KG1 (cell line): Measurements from ENCODE around the gene MAP4K4.

Source experiments
- DNase-seq: peaks from one replicate; lab custom pipeline; 2025; lab: John Stamatoyannopoulos, UW

Gene MAP4K4

GRCh38 chr2:101697124-101698013 is at the start of gene MAP4K4:
TSS of gene MAP4K4 (plus strand) at chr2:101697707. CDS start at chr2:101698081, 374 bp downstream.
- peak; percentile 60 for DNase-seq

GRCh38 chr2:101653469-101653868 is 44.0 kb upstream of the MAP4K4 start:
- no peak for DNase-seq

- DNase-seq, result no peak
Measured at GRCh38 chr2:101655702-101656422, 41.6 kb upstream of the MAP4K4 start.

- no peak for DNase-seq
Measured at GRCh38 chr2:101657787-101658186, 39.7 kb upstream of the MAP4K4 start.

- DNase-seq, result no peak
Measured at GRCh38 chr2:101658387-101658786, 39.1 kb upstream of the MAP4K4 start.

GRCh38 chr2:101665312-101665711 is 32.2 kb upstream of the MAP4K4 start:
- no peak for DNase-seq

GRCh38 chr2:101667823-101668222 is 29.7 kb upstream of the MAP4K4 start:
- no peak for DNase-seq

GRCh38 chr2:101672047-101672446 is 25.5 kb upstream of the MAP4K4 start:
- DNase-seq, result no peak

GRCh38 chr2:101673920-101674319 is 23.6 kb upstream of the MAP4K4 start:
- no peak for DNase-seq

- DNase-seq, result no peak
Measured at GRCh38 chr2:101675512-101675911, 22.0 kb upstream of the MAP4K4 start.

GRCh38 chr2:101676674-101677073 is 20.8 kb upstream of the MAP4K4 start:
- no peak for DNase-seq

- no peak for DNase-seq
Measured at GRCh38 chr2:101677658-101678057, 19.8 kb upstream of the MAP4K4 start.

- DNase-seq, result no peak
Measured at GRCh38 chr2:101678379-101678778, 19.1 kb upstream of the MAP4K4 start.

- DNase-seq, result no peak
Measured at GRCh38 chr2:101679037-101679726, 18.3 kb upstream of the MAP4K4 start.

- DNase-seq, result no peak
Measured at GRCh38 chr2:101679801-101680487, 17.6 kb upstream of the MAP4K4 start.

- no peak for DNase-seq
Measured at GRCh38 chr2:101682311-101682710, 15.2 kb upstream of the MAP4K4 start.

- DNase-seq, result no peak
Measured at GRCh38 chr2:101684313-101684712, 13.2 kb upstream of the MAP4K4 start.

GRCh38 chr2:101688261-101688660 is 9.2 kb upstream of the MAP4K4 start:
- DNase-seq, result no peak

GRCh38 chr2:101689114-101689825 is 8.2 kb upstream of the MAP4K4 start:
- DNase-seq, result no peak

- DNase-seq, result no peak
Measured at GRCh38 chr2:101690547-101691152, 6.9 kb upstream of the MAP4K4 start.

GRCh38 chr2:101692041-101692440 is 5.5 kb upstream of the MAP4K4 start:
- no peak for DNase-seq
